Panc1 (cell line): Measurements from ENCODE around the gene CENPT.

Experiments
- POLR2AphosphoS5 ChIP-seq: IDR thresholded peaks from 2 replicates; pipeline ENCODE4 v1.6.1; 2012; ENCODE audit warnings: mild to moderate bottlenecking, low read depth, low read length, moderate library complexity
- TCF7L2 ChIP-seq: IDR thresholded peaks from 2 replicates; pipeline ENCODE4 v1.6.1; 2011; ENCODE audit warnings: mild to moderate bottlenecking, low read depth, low read length, inconsistent platforms
- TF ChIP-seq, protein P1 (sequence below): fragments of 450-650 bp; IDR thresholded peaks from 2 replicates; pipeline ENCODE4 v1.5.1; 2017; ENCODE audit warnings: mild to moderate bottlenecking
- TF ChIP-seq, protein P2 (sequence below), 2 experiments: IDR thresholded peaks; 2 replicates each; pipeline ENCODE4 v1.6.1; 2011 to 2012; ENCODE audit warnings: low read depth in 2 of 2, control low read depth in 1 of 2, low read length in 1 of 2, mild to moderate bottlenecking in 1 of 2, moderate library complexity in 1 of 2; ENCODE audit not compliant: insufficient read depth in 1 of 2

DNA sequence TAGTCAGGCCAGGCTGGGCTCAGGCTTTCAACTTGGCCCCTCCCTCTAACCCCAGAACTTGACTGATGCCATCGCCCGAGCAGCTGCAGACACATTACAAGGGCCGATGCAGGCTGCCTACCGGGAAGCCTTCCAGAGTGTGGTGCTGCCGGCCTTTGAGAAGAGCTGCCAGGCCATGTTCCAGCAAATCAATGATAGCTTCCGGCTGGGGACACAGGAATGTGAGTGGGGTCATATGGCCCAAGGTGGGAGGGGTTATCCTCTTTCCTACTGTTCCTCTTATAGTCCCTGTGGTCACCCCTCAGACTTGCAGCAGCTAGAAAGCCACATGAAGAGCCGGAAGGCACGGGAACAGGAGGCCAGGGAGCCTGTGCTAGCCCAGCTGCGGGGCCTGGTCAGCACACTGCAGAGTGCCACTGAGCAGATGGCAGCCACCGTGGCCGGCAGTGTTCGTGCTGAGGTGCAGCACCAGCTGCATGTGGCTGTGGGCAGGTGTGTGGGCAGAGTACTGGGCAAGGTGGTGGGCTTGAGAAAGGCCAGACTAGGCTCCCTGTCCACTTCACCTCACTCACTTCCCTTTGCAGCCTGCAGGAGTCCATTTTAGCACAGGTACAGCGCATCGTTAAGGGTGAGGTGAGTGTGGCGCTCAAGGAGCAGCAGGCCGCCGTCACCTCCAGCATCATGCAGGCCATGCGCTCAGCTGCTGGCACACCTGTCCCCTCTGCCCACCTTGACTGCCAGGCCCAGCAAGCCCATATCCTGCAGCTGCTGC, 35.1 kb upstream of the CENPT start:
- TF ChIP-seq, protein P1, sequence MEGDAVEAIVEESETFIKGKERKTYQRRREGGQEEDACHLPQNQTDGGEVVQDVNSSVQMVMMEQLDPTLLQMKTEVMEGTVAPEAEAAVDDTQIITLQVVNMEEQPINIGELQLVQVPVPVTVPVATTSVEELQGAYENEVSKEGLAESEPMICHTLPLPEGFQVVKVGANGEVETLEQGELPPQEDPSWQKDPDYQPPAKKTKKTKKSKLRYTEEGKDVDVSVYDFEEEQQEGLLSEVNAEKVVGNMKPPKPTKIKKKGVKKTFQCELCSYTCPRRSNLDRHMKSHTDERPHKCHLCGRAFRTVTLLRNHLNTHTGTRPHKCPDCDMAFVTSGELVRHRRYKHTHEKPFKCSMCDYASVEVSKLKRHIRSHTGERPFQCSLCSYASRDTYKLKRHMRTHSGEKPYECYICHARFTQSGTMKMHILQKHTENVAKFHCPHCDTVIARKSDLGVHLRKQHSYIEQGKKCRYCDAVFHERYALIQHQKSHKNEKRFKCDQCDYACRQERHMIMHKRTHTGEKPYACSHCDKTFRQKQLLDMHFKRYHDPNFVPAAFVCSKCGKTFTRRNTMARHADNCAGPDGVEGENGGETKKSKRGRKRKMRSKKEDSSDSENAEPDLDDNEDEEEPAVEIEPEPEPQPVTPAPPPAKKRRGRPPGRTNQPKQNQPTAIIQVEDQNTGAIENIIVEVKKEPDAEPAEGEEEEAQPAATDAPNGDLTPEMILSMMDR, result no peak
- no peak for TF ChIP-seq POLR2AphosphoS5
- no peak for TF ChIP-seq TCF7L2
- TF ChIP-seq, protein P2, sequence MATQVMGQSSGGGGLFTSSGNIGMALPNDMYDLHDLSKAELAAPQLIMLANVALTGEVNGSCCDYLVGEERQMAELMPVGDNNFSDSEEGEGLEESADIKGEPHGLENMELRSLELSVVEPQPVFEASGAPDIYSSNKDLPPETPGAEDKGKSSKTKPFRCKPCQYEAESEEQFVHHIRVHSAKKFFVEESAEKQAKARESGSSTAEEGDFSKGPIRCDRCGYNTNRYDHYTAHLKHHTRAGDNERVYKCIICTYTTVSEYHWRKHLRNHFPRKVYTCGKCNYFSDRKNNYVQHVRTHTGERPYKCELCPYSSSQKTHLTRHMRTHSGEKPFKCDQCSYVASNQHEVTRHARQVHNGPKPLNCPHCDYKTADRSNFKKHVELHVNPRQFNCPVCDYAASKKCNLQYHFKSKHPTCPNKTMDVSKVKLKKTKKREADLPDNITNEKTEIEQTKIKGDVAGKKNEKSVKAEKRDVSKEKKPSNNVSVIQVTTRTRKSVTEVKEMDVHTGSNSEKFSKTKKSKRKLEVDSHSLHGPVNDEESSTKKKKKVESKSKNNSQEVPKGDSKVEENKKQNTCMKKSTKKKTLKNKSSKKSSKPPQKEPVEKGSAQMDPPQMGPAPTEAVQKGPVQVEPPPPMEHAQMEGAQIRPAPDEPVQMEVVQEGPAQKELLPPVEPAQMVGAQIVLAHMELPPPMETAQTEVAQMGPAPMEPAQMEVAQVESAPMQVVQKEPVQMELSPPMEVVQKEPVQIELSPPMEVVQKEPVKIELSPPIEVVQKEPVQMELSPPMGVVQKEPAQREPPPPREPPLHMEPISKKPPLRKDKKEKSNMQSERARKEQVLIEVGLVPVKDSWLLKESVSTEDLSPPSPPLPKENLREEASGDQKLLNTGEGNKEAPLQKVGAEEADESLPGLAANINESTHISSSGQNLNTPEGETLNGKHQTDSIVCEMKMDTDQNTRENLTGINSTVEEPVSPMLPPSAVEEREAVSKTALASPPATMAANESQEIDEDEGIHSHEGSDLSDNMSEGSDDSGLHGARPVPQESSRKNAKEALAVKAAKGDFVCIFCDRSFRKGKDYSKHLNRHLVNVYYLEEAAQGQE (IDR thresholded peaks at IDR 0.05; ENCODE audit: insufficient read depth in 1 of 2, low read depth in 2 of 2, low read length in 1 of 2), result no peak
